Fibroblast of the aortic adventitia (primary cell): Measurements from ENCODE around the gene SPEG. TPM values are rescaled to one million over a fixed set of nuclear protein-coding genes. Genes with fewer than 3 reads are reported as not detected.
"Not testable (repeated sequence)": the region's sequence is repeated elsewhere in the genome, so short reads cannot be mapped to it uniquely, and the experiment has no call there.

Experiments used
- DNase-seq: peaks from one replicate; pipeline ENCODE4 v3.0.0-alpha.2; 2010; ENCODE audit warnings: low read depth
- H3K4me3 ChIP-seq: 2 replicates; pipeline ENCODE4 v1.5.1; 2011; ENCODE audit warnings: low read depth, mild to moderate bottlenecking, control low read depth, low read length, moderate library complexity
- total RNA-seq: library from RNA; depleted of rRNA; stranded (reverse); fragments of >200 nt; gene quantifications from 2 replicates; pipeline ENCODE4 v1.2.3, GENCODE V29; 2012; ENCODE audit warnings: low replicate concordance
- TF ChIP-seq, protein P1 (sequence below): IDR thresholded peaks from 2 replicates; pipeline ENCODE4 v1.5.1; 2011; ENCODE audit warnings: mild to moderate bottlenecking, low read length, control low read depth, inconsistent platforms; ENCODE audit not compliant: insufficient read depth

SPEG gene
- total RNA-seq, 1 donor, result 22.7 TPM

DNA sequence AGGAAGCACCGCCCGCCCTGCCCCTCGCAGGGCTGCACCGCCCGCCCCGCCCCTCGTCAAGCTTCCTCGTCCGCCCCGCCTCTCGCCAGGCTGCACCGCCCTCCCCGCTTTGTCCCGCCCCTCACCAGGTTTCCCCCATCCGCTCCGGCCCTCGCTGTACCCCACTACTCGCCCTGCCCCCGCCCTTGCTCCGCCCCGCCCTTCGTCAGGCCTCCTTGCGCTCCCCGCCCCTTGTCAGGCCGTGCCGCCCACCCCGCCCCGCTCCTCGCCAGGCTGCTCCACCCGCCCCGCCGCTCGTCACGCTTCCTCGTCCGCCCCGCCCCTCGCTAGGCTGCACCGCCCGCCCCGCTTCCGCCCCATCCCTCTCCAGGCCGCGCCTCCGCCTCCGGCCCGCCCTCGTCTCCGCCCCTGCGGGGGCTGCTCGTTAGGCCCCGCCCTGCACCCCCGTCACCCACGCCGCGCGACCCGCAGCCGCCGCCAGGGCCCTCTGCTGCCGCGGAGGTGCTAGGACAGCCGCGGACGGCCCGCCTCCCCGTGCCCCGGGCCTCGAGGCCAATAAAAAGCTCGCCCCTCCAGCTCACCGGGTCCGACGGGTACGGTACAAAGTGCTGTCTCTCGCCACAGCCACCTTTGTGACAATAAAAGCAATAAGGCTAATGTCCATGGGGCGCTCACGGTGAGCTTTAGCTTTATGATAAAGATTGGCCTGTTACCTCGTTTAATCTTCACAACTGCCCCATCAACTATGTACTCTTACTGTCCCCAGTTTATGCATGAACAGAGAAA is 46.3 kb upstream of the SPEG start:
- TF ChIP-seq, protein P1, sequence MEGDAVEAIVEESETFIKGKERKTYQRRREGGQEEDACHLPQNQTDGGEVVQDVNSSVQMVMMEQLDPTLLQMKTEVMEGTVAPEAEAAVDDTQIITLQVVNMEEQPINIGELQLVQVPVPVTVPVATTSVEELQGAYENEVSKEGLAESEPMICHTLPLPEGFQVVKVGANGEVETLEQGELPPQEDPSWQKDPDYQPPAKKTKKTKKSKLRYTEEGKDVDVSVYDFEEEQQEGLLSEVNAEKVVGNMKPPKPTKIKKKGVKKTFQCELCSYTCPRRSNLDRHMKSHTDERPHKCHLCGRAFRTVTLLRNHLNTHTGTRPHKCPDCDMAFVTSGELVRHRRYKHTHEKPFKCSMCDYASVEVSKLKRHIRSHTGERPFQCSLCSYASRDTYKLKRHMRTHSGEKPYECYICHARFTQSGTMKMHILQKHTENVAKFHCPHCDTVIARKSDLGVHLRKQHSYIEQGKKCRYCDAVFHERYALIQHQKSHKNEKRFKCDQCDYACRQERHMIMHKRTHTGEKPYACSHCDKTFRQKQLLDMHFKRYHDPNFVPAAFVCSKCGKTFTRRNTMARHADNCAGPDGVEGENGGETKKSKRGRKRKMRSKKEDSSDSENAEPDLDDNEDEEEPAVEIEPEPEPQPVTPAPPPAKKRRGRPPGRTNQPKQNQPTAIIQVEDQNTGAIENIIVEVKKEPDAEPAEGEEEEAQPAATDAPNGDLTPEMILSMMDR, result peak; percentile 42
- peak overlapping the region; percentile 48 for H3K4me3 ChIP-seq
- DNase-seq, result peak; percentile 96

DNA sequence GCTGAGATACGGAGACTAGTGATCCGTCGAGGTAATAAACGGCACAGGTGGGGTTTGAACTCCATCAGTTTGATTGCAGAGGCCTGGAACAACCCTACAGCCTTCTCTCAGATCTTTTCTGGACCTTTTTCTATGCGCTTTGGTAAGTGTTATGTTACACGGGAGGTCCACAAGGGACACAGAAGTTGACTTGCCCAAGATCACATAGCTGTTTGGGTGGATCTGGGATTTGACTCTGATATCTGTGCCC is 45.8 kb upstream of the SPEG start:
- DNase-seq, result no peak
- peak overlapping the region; percentile 48 for H3K4me3 ChIP-seq
- TF ChIP-seq, protein P1, result no peak

DNA sequence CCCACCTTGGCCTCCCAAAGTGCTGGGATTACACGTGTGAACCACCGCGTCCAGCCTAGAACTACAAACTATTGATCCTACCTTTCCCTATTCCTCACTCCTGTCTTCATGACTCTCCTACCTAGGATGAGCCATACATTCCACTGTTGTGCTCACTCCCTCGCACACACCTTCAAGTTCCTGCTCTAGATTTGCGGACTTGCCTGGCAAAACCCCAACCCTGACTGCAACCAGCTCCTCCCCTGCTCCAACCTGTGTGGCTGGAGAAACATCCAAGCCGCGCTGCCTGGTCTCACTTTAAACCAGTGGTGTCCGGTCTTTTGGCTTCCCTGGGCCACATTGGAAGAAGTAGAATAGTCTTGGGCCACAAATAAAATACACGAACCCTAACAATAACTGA is 41.9 kb upstream of the SPEG start:
- no peak for DNase-seq
- TF ChIP-seq, protein P1, result no peak
- no peak overlapping the region for H3K4me3 ChIP-seq

DNA sequence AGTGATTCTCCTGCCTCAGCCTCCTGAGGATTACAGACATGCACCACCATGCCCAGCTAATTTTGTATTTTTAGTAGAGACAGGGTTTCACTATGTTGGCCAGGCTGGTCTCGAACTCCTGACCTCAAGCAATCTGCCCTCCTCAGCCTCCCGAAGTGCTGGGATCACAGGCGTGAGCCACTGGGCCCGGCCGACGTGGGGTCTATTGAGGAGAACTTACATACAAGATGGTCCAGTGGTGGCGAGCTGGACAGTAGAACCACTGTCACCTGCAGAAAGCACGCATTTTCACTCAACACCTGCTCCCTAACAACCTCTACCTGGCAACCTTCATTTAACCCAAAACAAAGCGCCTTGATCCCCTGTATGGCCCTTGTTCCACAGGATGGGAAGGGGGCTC is 39.6 kb upstream of the SPEG start:
- not testable (repeated sequence) for H3K4me3 ChIP-seq, DNase-seq

DNA sequence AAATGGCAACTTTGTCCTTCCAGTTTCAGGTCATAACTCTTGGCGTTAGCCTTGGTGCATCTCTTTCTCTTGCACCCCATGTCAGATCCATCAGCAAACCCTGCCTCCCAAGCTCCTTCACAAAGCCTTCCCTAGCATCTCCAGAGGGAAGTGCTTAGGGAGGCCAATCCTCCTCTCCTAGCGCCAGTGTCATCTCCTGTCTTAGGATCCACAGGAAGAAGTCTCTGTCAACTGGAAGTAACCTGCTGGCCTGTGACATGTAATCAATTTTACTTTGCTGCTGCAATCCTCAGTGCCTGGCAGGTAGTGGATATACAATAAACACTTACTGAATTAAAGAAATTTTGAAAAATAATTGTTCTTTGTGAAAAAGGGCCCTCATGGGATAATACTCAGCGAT is 39.0 kb upstream of the SPEG start:
- TF ChIP-seq, protein P1, result no peak
- H3K4me3 ChIP-seq, result no peak overlapping the region
- no peak for DNase-seq

DNA sequence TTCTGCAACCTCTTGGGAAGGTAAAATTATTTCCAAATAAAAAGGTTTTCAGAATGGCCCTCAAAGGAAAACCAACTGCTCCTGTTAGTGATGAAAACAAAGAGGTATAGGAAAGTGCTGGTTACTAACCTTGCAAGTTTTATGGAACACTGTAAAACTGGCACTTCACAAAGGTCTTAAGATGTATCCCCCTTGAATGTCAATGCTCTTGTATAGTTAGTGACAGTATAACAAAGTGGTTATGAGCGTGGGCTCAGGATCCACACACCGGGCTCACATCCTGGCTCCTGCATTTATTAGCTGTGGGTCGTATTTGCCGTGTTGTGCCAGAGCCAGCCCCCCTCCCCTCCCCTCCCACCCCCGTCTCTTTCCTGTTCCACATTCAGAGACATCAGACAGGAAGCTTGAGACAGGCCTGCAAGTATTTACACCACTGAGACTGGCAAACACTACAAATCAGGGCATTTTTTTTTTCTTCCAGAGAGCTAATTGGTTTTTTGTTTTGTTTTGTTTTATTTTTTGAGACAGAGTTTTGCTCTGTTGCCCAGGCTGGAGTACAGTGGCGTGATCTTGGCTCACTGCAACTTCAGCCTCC is 37.7 kb upstream of the SPEG start:
- no peak overlapping the region for H3K4me3 ChIP-seq
- DNase-seq, result no peak
- TF ChIP-seq, protein P1, result no peak

DNA sequence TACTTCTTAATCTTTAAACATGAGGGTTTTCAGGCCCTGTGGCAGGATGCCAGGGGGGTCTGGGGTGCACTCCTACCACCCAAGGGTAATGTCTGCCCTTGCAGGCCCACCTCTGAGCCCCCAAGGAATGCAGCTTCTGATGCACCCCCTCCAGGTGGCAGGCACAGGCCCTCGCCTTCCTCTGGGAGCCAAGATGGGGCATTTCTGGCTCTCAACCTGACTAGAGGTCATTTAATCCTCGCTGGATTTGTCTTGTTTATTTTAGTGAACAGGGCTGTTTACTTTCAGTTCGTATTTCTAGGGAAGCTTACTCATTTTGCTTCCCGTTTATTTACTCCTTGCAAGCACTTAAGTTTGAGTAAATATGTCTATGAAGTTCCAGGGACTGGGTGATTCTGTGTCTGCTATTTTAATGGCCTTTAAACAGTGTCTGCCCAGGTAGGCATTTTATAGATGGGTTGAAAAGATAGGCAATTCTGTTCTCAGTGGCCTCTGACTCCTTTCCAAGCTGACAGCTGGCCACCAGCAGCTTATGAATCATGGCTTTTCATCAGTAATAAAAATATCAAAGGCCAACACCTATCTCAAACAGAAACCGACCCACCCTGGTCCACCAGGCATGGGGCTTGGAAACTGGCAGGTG is 35.8 kb upstream of the SPEG start:
- TF ChIP-seq, protein P1, result no peak
- no peak overlapping the region for H3K4me3 ChIP-seq
- no peak for DNase-seq
